Osteocyte (in vitro differentiated cells): ENCODE results near the gene LIN37. TPM values are rescaled to one million over a fixed set of nuclear protein-coding genes. Genes with fewer than 3 reads are reported as not detected.

Experiments used
- DNase-seq: peaks from one replicate; pipeline ENCODE4 v3.0.0; 2021; ENCODE audit warnings: mixed read lengths; ENCODE audit not compliant: unreplicated experiment; ENCODE audit errors: extremely low spot score
- H3K27ac Mint-ChIP-seq: one replicate; pipeline ENCODE4 v1.8.0; 2021; ENCODE audit warnings: mild to moderate bottlenecking, mixed read lengths; ENCODE audit not compliant: unreplicated experiment
- H3K27me3 Mint-ChIP-seq: one replicate; pipeline ENCODE4 v1.8.0; 2021; ENCODE audit warnings: mixed read lengths; ENCODE audit not compliant: unreplicated experiment
- H3K36me3 Mint-ChIP-seq: one replicate; pipeline ENCODE4 v1.8.0; 2021; ENCODE audit warnings: mixed read lengths; ENCODE audit not compliant: unreplicated experiment
- H3K4me1 Mint-ChIP-seq: one replicate; pipeline ENCODE4 v1.8.0; 2021; ENCODE audit warnings: mixed read lengths; ENCODE audit not compliant: unreplicated experiment
- H3K4me3 Mint-ChIP-seq: one replicate; pipeline ENCODE4 v1.8.0; 2021; ENCODE audit warnings: mild to moderate bottlenecking, moderate library complexity, mixed read lengths; ENCODE audit not compliant: unreplicated experiment
- H3K9me3 Mint-ChIP-seq: one replicate; pipeline ENCODE4 v1.8.0; 2021; ENCODE audit warnings: mixed read lengths; ENCODE audit not compliant: unreplicated experiment
- CTCF ChIP-seq: fragments of 200-600 bp; sonication (generic); IDR thresholded peaks from 2 replicates; pipeline ENCODE4 v1.5.0; 2021; ENCODE audit warnings: antibody characterized with exemption, mild to moderate bottlenecking, moderate library complexity
- total RNA-seq: library from RNA; stranded (reverse); gene quantifications from 2 replicates; pipeline ENCODE4 v1.2.1, GENCODE V29; 2021

LIN37 gene
- total RNA-seq, 1 donor from 2014 or later: 15.7 TPM

- no peak overlapping the region for H3K4me3 Mint-ChIP-seq
- no peaks in the 10 kb centered on the region for H3K9me3 Mint-ChIP-seq
- no peak for DNase-seq
- H3K36me3 Mint-ChIP-seq: no peaks in the 10 kb centered on the region
- no peaks in the 10 kb centered on the region for H3K4me1 Mint-ChIP-seq
- TF ChIP-seq CTCF: no peak
- H3K27me3 Mint-ChIP-seq: peaks cover 3% of the 10 kb centered on the region
- H3K27ac Mint-ChIP-seq: no peak overlapping the region
Observed at GRCh38 chr19:35797663-35798062, 49.3 kb downstream of the LIN37 start.

DNA sequence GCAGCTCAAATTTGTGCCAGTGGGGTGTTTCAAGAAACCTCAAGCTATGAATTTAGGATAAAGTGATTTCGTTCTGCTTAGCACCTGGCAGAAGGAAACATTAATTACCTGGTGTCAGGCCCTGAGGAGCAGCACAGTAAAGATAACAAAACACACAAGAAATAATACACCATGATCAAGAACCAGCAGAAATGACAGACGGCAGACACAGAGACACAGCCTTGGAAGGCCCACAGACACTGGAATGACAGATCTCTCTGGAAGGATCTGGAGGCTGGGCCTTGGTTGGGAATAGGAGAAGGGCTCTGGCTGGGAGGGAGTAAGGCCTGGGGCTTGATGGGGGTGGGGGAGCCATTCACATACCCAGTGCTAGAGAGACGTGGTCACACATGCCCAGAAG lies 53.5 kb downstream of the LIN37 start:
- no peak overlapping the region for H3K27ac Mint-ChIP-seq

More for the DNA sequence above, 53.5 kb downstream of the LIN37 start:
- no peaks in the 10 kb centered on the region for H3K9me3 Mint-ChIP-seq
- no peaks in the 10 kb centered on the region for H3K4me1 Mint-ChIP-seq
- no peak overlapping the region for H3K4me3 Mint-ChIP-seq
- TF ChIP-seq CTCF: no peak
- no peaks in the 10 kb centered on the region for H3K36me3 Mint-ChIP-seq
- DNase-seq: no peak
- peaks cover 3% of the 10 kb centered on the region for H3K27me3 Mint-ChIP-seq

Other genes with a start within 250 kb of the LIN37 start
- not detected in 2 replicates for gene DMKN, start 234.9 kb upstream of the LIN37 start, total RNA-seq
- not detected in 2 replicates for gene SBSN, start 220.3 kb upstream of the LIN37 start, total RNA-seq
- not detected in 2 replicates for gene GAPDHS, start 215.1 kb upstream of the LIN37 start, total RNA-seq
- gene TMEM147, start 202.9 kb upstream of the LIN37 start, total RNA-seq: 110 and 111 TPM in 2 replicates
- not detected in 2 replicates for gene ATP4A, start 184.9 kb upstream of the LIN37 start, total RNA-seq
- not detected in 2 replicates for gene PMIS2, start 162.4 kb upstream of the LIN37 start, total RNA-seq
- gene HAUS5, start 135.8 kb upstream of the LIN37 start, total RNA-seq: 15.0 and 16.6 TPM in 2 replicates
- gene RBM42, start 119.5 kb upstream of the LIN37 start, total RNA-seq: 88.9 and 95.3 TPM in 2 replicates
- 1.2 and 1.3 TPM in 2 replicates for gene ETV2, start 106.8 kb upstream of the LIN37 start, total RNA-seq
- 317 and 370 TPM in 2 replicates for gene COX6B1, start 100.3 kb upstream of the LIN37 start, total RNA-seq
- not detected in 2 replicates for gene UPK1A, start 82.1 kb upstream of the LIN37 start, total RNA-seq
- not detected in 2 replicates for gene ZBTB32, start 44.0 kb upstream of the LIN37 start, total RNA-seq
- gene KMT2B, start 30.6 kb upstream of the LIN37 start, total RNA-seq: 45.1 and 45.3 TPM in 2 replicates
- 2.3 and 3.1 TPM in 2 replicates for gene IGFLR1, start 6.1 kb upstream of the LIN37 start, total RNA-seq
- gene U2AF1L4, start 3.2 kb upstream of the LIN37 start, total RNA-seq: 35.9 and 44.9 TPM in 2 replicates
- gene PSENEN, start 2.9 kb upstream of the LIN37 start, total RNA-seq: 71.4 and 72.6 TPM in 2 replicates
- 0.37 and 0.64 TPM in 2 replicates for gene HSPB6, start 8.5 kb downstream of the LIN37 start, total RNA-seq
- 19.8 and 20.9 TPM in 2 replicates for gene PROSER3, start 9.6 kb downstream of the LIN37 start, total RNA-seq
- gene ARHGAP33, start 27.0 kb downstream of the LIN37 start, total RNA-seq: 10.1 and 15.2 TPM in 2 replicates
- not detected in 2 replicates for gene PRODH2, start 64.3 kb downstream of the LIN37 start, total RNA-seq
- gene NPHS1, start 103.9 kb downstream of the LIN37 start, total RNA-seq: not detected in 2 replicates
- not detected in 2 replicates for gene KIRREL2, start 108.3 kb downstream of the LIN37 start, total RNA-seq
- gene APLP1, start 120.0 kb downstream of the LIN37 start, total RNA-seq: 12.6 and 14.7 TPM in 2 replicates
- 6.2 and 6.8 TPM in 2 replicates for gene NFKBID, start 152.0 kb downstream of the LIN37 start, total RNA-seq
- 0.81 and 0.97 TPM in 2 replicates for gene HCST, start 154.0 kb downstream of the LIN37 start, total RNA-seq
- gene TYROBP, start 159.7 kb downstream of the LIN37 start, total RNA-seq: not detected in 2 replicates
- 24.3 and 25.0 TPM in 2 replicates for gene LRFN3, start 187.8 kb downstream of the LIN37 start, total RNA-seq
- gene SDHAF1, start 246.6 kb downstream of the LIN37 start, total RNA-seq: 15.4 and 15.5 TPM in 2 replicates